ENCODE data around the gene MYO5A.

DNA sequence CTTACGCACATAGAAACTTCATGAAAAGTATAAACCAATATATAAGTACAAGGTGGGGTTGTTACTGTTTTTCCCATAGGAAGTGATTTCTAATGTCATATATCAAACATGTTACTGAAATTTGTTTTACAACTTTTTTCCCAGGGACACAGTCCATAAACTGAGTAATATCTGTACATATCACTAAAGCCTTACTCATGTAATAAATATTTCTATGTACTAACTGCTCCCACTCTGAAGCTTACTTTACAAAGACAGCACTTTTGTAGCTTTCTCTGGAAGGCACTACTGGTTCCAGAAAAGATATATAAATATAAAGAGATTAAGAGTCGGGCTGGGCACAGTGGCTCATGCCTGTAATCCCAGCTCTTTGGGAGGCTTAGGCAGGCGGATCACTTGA lies 91.7 kb downstream of the MYO5A start:
- TF ChIP-seq, protein P1, sequence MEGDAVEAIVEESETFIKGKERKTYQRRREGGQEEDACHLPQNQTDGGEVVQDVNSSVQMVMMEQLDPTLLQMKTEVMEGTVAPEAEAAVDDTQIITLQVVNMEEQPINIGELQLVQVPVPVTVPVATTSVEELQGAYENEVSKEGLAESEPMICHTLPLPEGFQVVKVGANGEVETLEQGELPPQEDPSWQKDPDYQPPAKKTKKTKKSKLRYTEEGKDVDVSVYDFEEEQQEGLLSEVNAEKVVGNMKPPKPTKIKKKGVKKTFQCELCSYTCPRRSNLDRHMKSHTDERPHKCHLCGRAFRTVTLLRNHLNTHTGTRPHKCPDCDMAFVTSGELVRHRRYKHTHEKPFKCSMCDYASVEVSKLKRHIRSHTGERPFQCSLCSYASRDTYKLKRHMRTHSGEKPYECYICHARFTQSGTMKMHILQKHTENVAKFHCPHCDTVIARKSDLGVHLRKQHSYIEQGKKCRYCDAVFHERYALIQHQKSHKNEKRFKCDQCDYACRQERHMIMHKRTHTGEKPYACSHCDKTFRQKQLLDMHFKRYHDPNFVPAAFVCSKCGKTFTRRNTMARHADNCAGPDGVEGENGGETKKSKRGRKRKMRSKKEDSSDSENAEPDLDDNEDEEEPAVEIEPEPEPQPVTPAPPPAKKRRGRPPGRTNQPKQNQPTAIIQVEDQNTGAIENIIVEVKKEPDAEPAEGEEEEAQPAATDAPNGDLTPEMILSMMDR (optimal IDR thresholded peaks at IDR 0.05 in 1 of 3, IDR thresholded peaks at IDR 0.05 in 1 of 3, conservative IDR thresholded peaks at IDR 0.05 in 1 of 3; ENCODE audit: extremely low read depth in 1 of 3, insufficient read depth in 2 of 3, low read length in 3 of 3): no peak
- no peak for TF ChIP-seq EZH2 (IDR thresholded peaks at IDR 0.05; ENCODE audit: low read length)
